GM10847 (cell line): Measurements from ENCODE around the gene HHATL.

Experiments
- POLR2A ChIP-seq: IDR thresholded peaks from 2 replicates; pipeline ENCODE4 v1.6.1; 2011; ENCODE audit not compliant: insufficient read length; ENCODE audit errors: extremely low read depth

The HHATL gene

GRCh38 chr3:42728668-42729364 lies 26.2 kb upstream of the HHATL start:
- TF ChIP-seq POLR2A: no peak

- TF ChIP-seq POLR2A: no peak
Observed at GRCh38 chr3:42728056-42728455, 25.5 kb upstream of the HHATL start.

- no peak for TF ChIP-seq POLR2A
Observed at GRCh38 chr3:42725454-42725853, 22.9 kb upstream of the HHATL start.

GRCh38 chr3:42723219-42723618 lies 20.6 kb upstream of the HHATL start:
- no peak for TF ChIP-seq POLR2A

GRCh38 chr3:42721690-42722089 lies 19.1 kb upstream of the HHATL start:
- no peak for TF ChIP-seq POLR2A

- TF ChIP-seq POLR2A: no peak
Observed at GRCh38 chr3:42720126-42720525, 17.5 kb upstream of the HHATL start.

- no peak for TF ChIP-seq POLR2A
Observed at GRCh38 chr3:42719002-42719401, 16.4 kb upstream of the HHATL start.

GRCh38 chr3:42718338-42718737 lies 15.7 kb upstream of the HHATL start:
- TF ChIP-seq POLR2A: no peak

GRCh38 chr3:42717306-42717705 lies 14.7 kb upstream of the HHATL start:
- TF ChIP-seq POLR2A: no peak

- TF ChIP-seq POLR2A: no peak
Observed at GRCh38 chr3:42714171-42714852, 11.7 kb upstream of the HHATL start.

GRCh38 chr3:42713747-42714146 lies 11.1 kb upstream of the HHATL start:
- no peak for TF ChIP-seq POLR2A

- TF ChIP-seq POLR2A: no peak
Observed at GRCh38 chr3:42712688-42713372, 10.2 kb upstream of the HHATL start.

- no peak for TF ChIP-seq POLR2A
Observed at GRCh38 chr3:42712344-42712648, 9.7 kb upstream of the HHATL start.

- TF ChIP-seq POLR2A: no peak
Observed at GRCh38 chr3:42711491-42712343, 9.1 kb upstream of the HHATL start.

GRCh38 chr3:42710323-42711021 lies 7.9 kb upstream of the HHATL start:
- TF ChIP-seq POLR2A: no peak

- TF ChIP-seq POLR2A: no peak
Observed at GRCh38 chr3:42709621-42710020, 7.0 kb upstream of the HHATL start.
